Thoracic aorta (tissue), 2 donors: ENCODE measurements around the gene MSI2. TPM values are rescaled to one million over a fixed set of nuclear protein-coding genes. Genes with fewer than 3 reads are reported as not detected.

Experiments used
- ATAC-seq: fragments of 150-250 bp; one replicate; pipeline ENCODE4 v1.8.0; 2017; ENCODE audit warnings: low read depth; ENCODE audit not compliant: insufficient number of reproducible peaks, low FRiP score
- DNase-seq: peaks from one replicate; pipeline ENCODE4 v3.0.0-alpha.2; 2020; ENCODE audit warnings: low spot score
- H3K27ac ChIP-seq, 2 donors: fragments of 200-600 bp; sonication (generic); 1 replicate in 1 of 2; 2 replicates in 1 of 2; pipeline ENCODE4 v1.5.1; 2016; ENCODE audit warnings: mild to moderate bottlenecking in 2 of 2, moderate library complexity in 2 of 2
- H3K27me3 ChIP-seq: fragments of 200-600 bp; sonication (generic); replicated peaks from 2 replicates; pipeline ENCODE4 v1.6.0; 2016; ENCODE audit warnings: mild to moderate bottlenecking; ENCODE audit not compliant: insufficient read depth
- H3K36me3 ChIP-seq: fragments of 200-600 bp; sonication (generic); one replicate; pipeline ENCODE4 v1.5.1; 2016
- H3K4me1 ChIP-seq, 2 donors: fragments of 200-600 bp; sonication (generic); 1 replicate in 1 of 2; 2 replicates in 1 of 2; pipeline versions ENCODE4 v1.5.1 to v1.6.0; 2016; ENCODE audit warnings: low read depth in 2 of 2, mild to moderate bottlenecking in 1 of 2; ENCODE audit not compliant: control insufficient read depth in 1 of 2
- H3K4me3 ChIP-seq: fragments of 200-600 bp; sonication (generic); 2 replicates; pipeline ENCODE4 v1.5.1; 2016; ENCODE audit warnings: mild to moderate bottlenecking
- H3K9me3 ChIP-seq: fragments of 200-600 bp; sonication (generic); 2 replicates; pipeline ENCODE4 v1.5.1; 2016
- CTCF ChIP-seq: fragments of 200-600 bp; sonication (generic); IDR thresholded peaks from one replicate; pipeline ENCODE4 v1.5.1; 2019; ENCODE audit warnings: antibody characterized with exemption
- total RNA-seq, 2 donors: library from RNA; depleted of rRNA; stranded (reverse); fragments of >200 nt; gene quantifications; one replicate each; pipeline versions ENCODE4 v1.1.0 to v1.2.3, GENCODE V29; 2016

Gene MSI2
- total RNA-seq, 2 donors from 2014 or later, result 32.1 to 46.2 TPM

- Histone ChIP-seq H3K27ac (no peak overlapping the region), H3K36me3 (no peaks in the 10 kb centered on the region), H3K4me3 (no peak overlapping the region), H3K27me3 (no peaks in the 10 kb centered on the region), H3K9me3 (no peaks in the 10 kb centered on the region), H3K4me1 (peaks cover 20 to 39% of the 10 kb centered on the region in 2 donors)
- DNase-seq (no peak), ATAC-seq (no peak)
- TF ChIP-seq CTCF, result no peak
Observed at GRCh38 chr17:57362797-57363556, 106.7 kb downstream of the MSI2 start.

GRCh38 chr17:57363580-57363979, 107.3 kb downstream of the MSI2 start:
- Histone ChIP-seq H3K27me3 (no peaks in the 10 kb centered on the region), H3K9me3 (no peaks in the 10 kb centered on the region), H3K36me3 (no peaks in the 10 kb centered on the region), H3K4me1 (peaks cover 20 to 34% of the 10 kb centered on the region in 2 donors), H3K4me3 (no peak overlapping the region), H3K27ac (no peak overlapping the region)
- no peak for TF ChIP-seq CTCF
- DNase-seq (no peak), ATAC-seq (no peak)

GRCh38 chr17:57363998-57364643, 107.8 kb downstream of the MSI2 start:
- DNase-seq (no peak), ATAC-seq (no peak)
- no peaks in the 10 kb centered on the region for H3K36me3 ChIP-seq
- H3K4me1 ChIP-seq, result peaks cover 20 to 34% of the 10 kb centered on the region in 2 donors
- H3K4me3 ChIP-seq, result no peak overlapping the region
- TF ChIP-seq CTCF, result no peak
- H3K9me3 ChIP-seq, result no peaks in the 10 kb centered on the region
- H3K27ac ChIP-seq, result no peak overlapping the region
- no peaks in the 10 kb centered on the region for H3K27me3 ChIP-seq

GRCh38 chr17:57365420-57365819, 109.1 kb downstream of the MSI2 start:
- H3K4me1 ChIP-seq, result peaks cover 20 to 34% of the 10 kb centered on the region in 2 donors
- ATAC-seq (no peak), DNase-seq (no peak)
- no peaks in the 10 kb centered on the region for H3K27me3 ChIP-seq
- no peak overlapping the region for H3K4me3 ChIP-seq
- TF ChIP-seq CTCF, result no peak
- no peaks in the 10 kb centered on the region for H3K36me3 ChIP-seq
- H3K27ac ChIP-seq, result no peak overlapping the region
- no peaks in the 10 kb centered on the region for H3K9me3 ChIP-seq

GRCh38 chr17:57366177-57366557, 109.8 kb downstream of the MSI2 start:
- Histone ChIP-seq H3K27ac (no peak overlapping the region), H3K9me3 (no peaks in the 10 kb centered on the region), H3K27me3 (no peaks in the 10 kb centered on the region), H3K36me3 (no peaks in the 10 kb centered on the region), H3K4me1 (peaks cover 20 to 34% of the 10 kb centered on the region in 2 donors), H3K4me3 (peak overlapping the region; percentile 36)
- TF ChIP-seq CTCF, result no peak
- DNase-seq (no peak), ATAC-seq (no peak)
